ENCODE data around the gene ATG7.
A peak's percentile ranks its signal among the peaks of the same experiment; 100 is the strongest.

Gene ATG7

DNA sequence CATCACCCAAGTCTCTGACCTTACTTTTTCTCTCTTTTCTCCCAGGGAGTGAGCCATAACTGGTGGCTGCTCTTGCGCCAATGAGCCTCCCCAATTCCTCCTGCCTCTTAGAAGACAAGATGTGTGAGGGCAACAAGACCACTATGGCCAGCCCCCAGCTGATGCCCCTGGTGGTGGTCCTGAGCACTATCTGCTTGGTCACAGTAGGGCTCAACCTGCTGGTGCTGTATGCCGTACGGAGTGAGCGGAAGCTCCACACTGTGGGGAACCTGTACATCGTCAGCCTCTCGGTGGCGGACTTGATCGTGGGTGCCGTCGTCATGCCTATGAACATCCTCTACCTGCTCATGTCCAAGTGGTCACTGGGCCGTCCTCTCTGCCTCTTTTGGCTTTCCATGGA lies 13.2 kb upstream of the ATG7 start:
- H3K4me2 ChIP-seq (ENCODE audit: insufficient read depth, low read length, poor library complexity, severe bottlenecking) = no peak overlapping the region
- no peak overlapping the region for H4K91ac ChIP-seq (ENCODE audit: low read depth, low read length, poor library complexity)
- no peaks in the 10 kb centered on the region for H3K27me3 ChIP-seq (ENCODE audit: control insufficient read depth in 3 of 3, insufficient read depth in 3 of 3, low read depth in 1 of 3, low read length in 3 of 3)
- peak overlapping the region; percentile 9 for H2BK120ac ChIP-seq (ENCODE audit: low read depth, low read length)
- H3K4me1 ChIP-seq (ENCODE audit: control insufficient read depth in 2 of 2, insufficient read depth in 1 of 2, low read depth in 1 of 2, low read length in 2 of 2) = no peaks in the 10 kb centered on the region
- H3K27ac ChIP-seq (replicated peaks; ENCODE audit: low read length) = no peak overlapping the region
- no peak overlapping the region for H2AFZ ChIP-seq (ENCODE audit: low read length)
- no peak overlapping the region for H4K8ac ChIP-seq (ENCODE audit: low read depth, low read length)
- H3K4ac ChIP-seq (ENCODE audit: low read length) = no peak overlapping the region
- H3K79me1 ChIP-seq (ENCODE audit: low read depth, low read length) = peaks cover 1% of the 10 kb centered on the region
- no peak overlapping the region for H2BK12ac ChIP-seq (ENCODE audit: low read length)
- no CpG with 5 or more reads among the region's 11 CpGs for WGBS, 2 donors (ENCODE audit: extremely low coverage in 2 of 2, insufficient read length in 2 of 2, insufficient replicate concordance in 1 of 2)
- H3K14ac ChIP-seq (ENCODE audit: low read length) = peak overlapping the region; percentile 73
- H3K23ac ChIP-seq (ENCODE audit: low read depth, low read length, poor library complexity) = peak overlapping the region; percentile 18
- no peak overlapping the region for H2BK5ac ChIP-seq (ENCODE audit: low read length)
- no peak for DNase-seq (ENCODE audit: low spot score)
- peak overlapping the region in 1 of 2 donors; percentile 47 for H3K4me3 ChIP-seq (ENCODE audit: low read length in 2 of 2)
- no peaks in the 10 kb centered on the region for H3K9me3 ChIP-seq (replicated peaks in 1 of 2; ENCODE audit: control insufficient read depth in 2 of 2, insufficient read depth in 1 of 2, low read depth in 1 of 2, low read length in 2 of 2)
- H3K18ac ChIP-seq (ENCODE audit: low read length) = no peak overlapping the region
- peak overlapping the region; percentile 91 for H2AK5ac ChIP-seq (ENCODE audit: low read depth, low read length)
- H3K36me3 ChIP-seq (replicated peaks in 1 of 2; ENCODE audit: control insufficient read depth in 2 of 2, insufficient read depth in 2 of 2, low read length in 2 of 2) = no peaks in the 10 kb centered on the region
- H2BK15ac ChIP-seq (ENCODE audit: low read length) = peak overlapping the region; percentile 25
- H3K9ac ChIP-seq (ENCODE audit: low read depth, low read length, poor library complexity) = peak overlapping the region; percentile 31

DNA sequence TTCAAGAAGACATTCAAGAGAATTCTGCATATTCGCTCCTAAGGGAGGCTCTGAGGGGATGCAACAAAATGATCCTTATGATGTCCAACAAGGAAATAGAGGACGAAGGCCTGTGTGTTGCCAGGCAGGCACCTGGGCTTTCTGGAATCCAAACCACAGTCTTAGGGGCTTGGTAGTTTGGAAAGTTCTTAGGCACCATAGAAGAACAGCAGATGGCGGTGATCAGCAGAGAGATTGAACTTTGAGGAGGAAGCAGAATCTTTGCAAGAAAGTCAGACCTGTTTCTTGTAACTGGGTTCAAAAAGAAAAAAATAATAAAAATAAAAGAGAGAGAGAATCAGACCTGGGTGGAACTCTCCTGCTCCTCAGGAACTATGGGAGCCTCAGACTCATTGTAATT lies 11.7 kb upstream of the ATG7 start:
- H3K23ac ChIP-seq (ENCODE audit: low read depth, low read length, poor library complexity) = no peak overlapping the region
- H2AFZ ChIP-seq (ENCODE audit: low read length) = no peak overlapping the region
- DNase-seq (ENCODE audit: low spot score) = no peak
- WGBS, 2 donors (ENCODE audit: extremely low coverage in 2 of 2, insufficient read length in 2 of 2, insufficient replicate concordance in 1 of 2) = no CpG with 5 or more reads among the region's 3 CpGs
- no peak overlapping the region for H3K4me3 ChIP-seq (ENCODE audit: low read length in 2 of 2)
- H3K4me2 ChIP-seq (ENCODE audit: insufficient read depth, low read length, poor library complexity, severe bottlenecking) = no peak overlapping the region
- no peak overlapping the region for H2BK12ac ChIP-seq (ENCODE audit: low read length)
- H3K14ac ChIP-seq (ENCODE audit: low read length) = no peak overlapping the region
- no peak overlapping the region for H3K9ac ChIP-seq (ENCODE audit: low read depth, low read length, poor library complexity)
- H3K4ac ChIP-seq (ENCODE audit: low read length) = no peak overlapping the region
- no peaks in the 10 kb centered on the region for H3K4me1 ChIP-seq (ENCODE audit: control insufficient read depth in 2 of 2, insufficient read depth in 1 of 2, low read depth in 1 of 2, low read length in 2 of 2)
- H2BK5ac ChIP-seq (ENCODE audit: low read length) = no peak overlapping the region
- H3K18ac ChIP-seq (ENCODE audit: low read length) = no peak overlapping the region
- H3K27me3 ChIP-seq (ENCODE audit: control insufficient read depth in 3 of 3, insufficient read depth in 3 of 3, low read depth in 1 of 3, low read length in 3 of 3) = peaks cover 0 to 5% (median 0%) of the 10 kb centered on the region in 3 experiments
- H3K9me3 ChIP-seq (replicated peaks in 1 of 2; ENCODE audit: control insufficient read depth in 2 of 2, insufficient read depth in 1 of 2, low read depth in 1 of 2, low read length in 2 of 2) = no peaks in the 10 kb centered on the region
- no peak overlapping the region for H3K27ac ChIP-seq (replicated peaks; ENCODE audit: low read length)
- no peak overlapping the region for H4K8ac ChIP-seq (ENCODE audit: low read depth, low read length)
- no peak overlapping the region for H4K91ac ChIP-seq (ENCODE audit: low read depth, low read length, poor library complexity)
- H3K36me3 ChIP-seq (replicated peaks in 1 of 2; ENCODE audit: control insufficient read depth in 2 of 2, insufficient read depth in 2 of 2, low read length in 2 of 2) = no peaks in the 10 kb centered on the region
- peaks cover 1% of the 10 kb centered on the region for H3K79me1 ChIP-seq (ENCODE audit: low read depth, low read length)
- H2AK5ac ChIP-seq (ENCODE audit: low read depth, low read length) = no peak overlapping the region
- H2BK15ac ChIP-seq (ENCODE audit: low read length) = no peak overlapping the region
- H2BK120ac ChIP-seq (ENCODE audit: low read depth, low read length) = no peak overlapping the region

DNA sequence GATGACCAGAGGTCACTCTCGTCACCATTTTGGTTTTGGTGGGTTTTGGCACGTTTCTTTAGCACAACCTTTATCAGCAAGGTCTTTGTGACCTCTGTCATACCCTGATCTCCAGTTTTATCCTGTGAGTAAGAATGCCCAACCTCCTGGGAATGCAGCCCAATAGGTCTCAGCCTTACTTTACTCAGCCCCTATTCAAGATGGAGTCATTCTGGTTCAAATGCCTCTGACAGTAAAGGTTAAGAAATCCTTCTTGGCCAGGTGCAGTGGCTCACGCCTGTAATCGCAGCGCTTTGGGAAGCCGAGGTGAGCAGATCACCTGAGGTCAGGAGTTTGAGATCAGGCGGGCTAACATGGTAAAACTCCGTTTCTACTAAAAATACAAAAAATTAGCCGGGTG lies 3.2 kb upstream of the ATG7 start:
- Histone ChIP-seq H3K4me1 (ENCODE audit: control insufficient read depth in 2 of 2, insufficient read depth in 1 of 2, low read depth in 1 of 2, low read length in 2 of 2) (peaks cover 3 to 5% of the 10 kb centered on the region in 2 donors), H3K36me3 (replicated peaks in 1 of 2; ENCODE audit: control insufficient read depth in 2 of 2, insufficient read depth in 2 of 2, low read length in 2 of 2) (no peaks in the 10 kb centered on the region), H3K79me1 (ENCODE audit: low read depth, low read length) (no peaks in the 10 kb centered on the region), H2BK5ac (ENCODE audit: low read length) (no peak overlapping the region), H2BK15ac (ENCODE audit: low read length) (no peak overlapping the region), H3K27me3 (ENCODE audit: control insufficient read depth in 3 of 3, insufficient read depth in 3 of 3, low read depth in 1 of 3, low read length in 3 of 3) (peaks cover 0 to 5% (median 0%) of the 10 kb centered on the region in 3 experiments), H3K4me2 (ENCODE audit: insufficient read depth, low read length, poor library complexity, severe bottlenecking) (no peak overlapping the region), H3K18ac (ENCODE audit: low read length) (no peak overlapping the region), H3K9ac (ENCODE audit: low read depth, low read length, poor library complexity) (no peak overlapping the region), H4K91ac (ENCODE audit: low read depth, low read length, poor library complexity) (no peak overlapping the region), H3K9me3 (replicated peaks in 1 of 2; ENCODE audit: control insufficient read depth in 2 of 2, insufficient read depth in 1 of 2, low read depth in 1 of 2, low read length in 2 of 2) (no peaks in the 10 kb centered on the region), H3K23ac (ENCODE audit: low read depth, low read length, poor library complexity) (no peak overlapping the region), H4K8ac (ENCODE audit: low read depth, low read length) (no peak overlapping the region), H3K4ac (ENCODE audit: low read length) (no peak overlapping the region), H3K4me3 (ENCODE audit: low read length in 2 of 2) (no peak overlapping the region), H3K14ac (ENCODE audit: low read length) (no peak overlapping the region), H2AK5ac (ENCODE audit: low read depth, low read length) (no peak overlapping the region), H2BK12ac (ENCODE audit: low read length) (no peak overlapping the region), H2AFZ (ENCODE audit: low read length) (no peak overlapping the region), H3K27ac (replicated peaks; ENCODE audit: low read length) (no peak overlapping the region), H2BK120ac (ENCODE audit: low read depth, low read length) (no peak overlapping the region)
- no peak for DNase-seq (ENCODE audit: low spot score)
- no CpG with 5 or more reads among the region's 9 CpGs for WGBS, 2 donors (ENCODE audit: extremely low coverage in 2 of 2, insufficient read length in 2 of 2, insufficient replicate concordance in 1 of 2)

DNA sequence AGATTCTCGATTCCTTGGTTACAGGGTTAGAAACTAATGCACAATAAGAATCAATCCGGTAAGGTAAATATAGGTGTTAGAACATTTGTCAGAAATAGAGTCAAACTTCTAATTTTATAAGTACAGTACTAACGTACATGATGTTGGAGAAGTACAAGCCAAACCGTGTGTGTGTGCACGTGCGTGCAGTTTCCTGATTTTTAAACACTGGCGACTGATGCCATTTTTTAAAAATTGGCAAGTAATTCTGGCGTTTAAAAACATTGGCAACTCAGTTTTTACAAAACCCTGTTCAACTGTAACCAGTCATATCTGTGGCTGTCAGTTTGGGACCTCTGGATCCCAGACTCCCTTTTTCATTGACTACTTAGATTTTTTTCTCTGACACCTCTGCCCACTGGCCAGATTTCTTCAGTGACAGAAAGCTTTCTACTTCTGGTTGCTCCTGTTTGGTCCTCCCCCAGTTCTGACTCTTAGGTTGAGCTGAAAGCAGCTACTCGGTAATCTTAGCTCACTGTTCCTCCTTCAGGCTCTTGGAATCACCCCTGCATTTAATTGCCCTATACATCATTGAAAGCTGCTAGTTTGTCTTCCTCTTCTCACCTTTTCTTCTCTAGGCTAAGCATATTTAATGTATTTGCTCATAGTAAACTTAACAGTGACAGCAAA lies 843 bp downstream of the ATG7 start:
- H3K4ac ChIP-seq (ENCODE audit: low read length) = no peak overlapping the region
- H3K79me1 ChIP-seq (ENCODE audit: low read depth, low read length) = peaks cover 2% of the 10 kb centered on the region
- H3K4me2 ChIP-seq (ENCODE audit: insufficient read depth, low read length, poor library complexity, severe bottlenecking) = peak overlapping the region; percentile 76
- no peaks in the 10 kb centered on the region for H3K9me3 ChIP-seq (replicated peaks in 1 of 2; ENCODE audit: control insufficient read depth in 2 of 2, insufficient read depth in 1 of 2, low read depth in 1 of 2, low read length in 2 of 2)
- H3K27ac ChIP-seq (replicated peaks; ENCODE audit: low read length) = no peak overlapping the region
- H2AFZ ChIP-seq (ENCODE audit: low read length) = peak overlapping the region; percentile 93
- DNase-seq (ENCODE audit: low spot score) = no peak
- no peak overlapping the region for H2BK15ac ChIP-seq (ENCODE audit: low read length)
- H3K18ac ChIP-seq (ENCODE audit: low read length) = no peak overlapping the region
- H3K4me3 ChIP-seq (ENCODE audit: low read length in 2 of 2) = peak overlapping the region; percentile 81 to 93
- no peak overlapping the region for H3K9ac ChIP-seq (ENCODE audit: low read depth, low read length, poor library complexity)
- H2BK120ac ChIP-seq (ENCODE audit: low read depth, low read length) = no peak overlapping the region
- no peak overlapping the region for H3K14ac ChIP-seq (ENCODE audit: low read length)
- H4K8ac ChIP-seq (ENCODE audit: low read depth, low read length) = no peak overlapping the region
- peaks cover 0 to 1% of the 10 kb centered on the region in 2 donors for H3K36me3 ChIP-seq (replicated peaks in 1 of 2; ENCODE audit: control insufficient read depth in 2 of 2, insufficient read depth in 2 of 2, low read length in 2 of 2)
- no peak overlapping the region for H3K23ac ChIP-seq (ENCODE audit: low read depth, low read length, poor library complexity)
- H3K27me3 ChIP-seq (ENCODE audit: control insufficient read depth in 3 of 3, insufficient read depth in 3 of 3, low read depth in 1 of 3, low read length in 3 of 3) = no peaks in the 10 kb centered on the region
- peaks cover 3 to 5% of the 10 kb centered on the region in 2 donors for H3K4me1 ChIP-seq (ENCODE audit: control insufficient read depth in 2 of 2, insufficient read depth in 1 of 2, low read depth in 1 of 2, low read length in 2 of 2)
- H4K91ac ChIP-seq (ENCODE audit: low read depth, low read length, poor library complexity) = no peak overlapping the region
- no peak overlapping the region for H2BK5ac ChIP-seq (ENCODE audit: low read length)
- H2AK5ac ChIP-seq (ENCODE audit: low read depth, low read length) = no peak overlapping the region
- no CpG with 5 or more reads among the region's 9 CpGs for WGBS, 2 donors (ENCODE audit: extremely low coverage in 2 of 2, insufficient read length in 2 of 2, insufficient replicate concordance in 1 of 2)
- no peak overlapping the region for H2BK12ac ChIP-seq (ENCODE audit: low read length)
